Measurements from ENCODE around the gene SHOX.
"Not testable (repeated sequence)": the region's sequence is repeated elsewhere in the genome, so short reads cannot be mapped to it uniquely, and the experiment has no call there.

SHOX gene

GRCh38 chrX:630612-631496, at the start of gene SHOX:
SHOX (plus strand) TSS chrX:630791; CDS start chrX:630898, 107 bp downstream.
- FAIRE-seq = no peak
- no peak for DNase-seq (ENCODE audit: insufficient read length, low spot score)

DNA sequence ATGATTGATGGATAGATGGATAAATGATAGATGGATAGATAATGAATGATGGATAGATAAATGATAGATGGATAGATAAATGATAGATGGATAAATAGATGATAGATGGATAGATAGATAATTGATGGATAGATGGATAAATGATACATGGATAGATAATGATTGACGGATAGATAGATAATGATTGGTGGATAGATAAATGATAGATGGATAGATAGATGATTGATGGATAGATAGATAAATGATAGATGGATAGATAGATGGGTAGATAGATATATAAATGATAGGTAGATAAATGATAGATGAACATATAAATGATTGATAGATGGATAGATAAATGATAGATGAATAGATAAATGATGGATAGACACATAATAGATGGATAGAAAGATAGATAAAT, 49.5 kb upstream of the SHOX start:
- FAIRE-seq (no peak), DNase-seq (ENCODE audit: insufficient read length, low spot score) (no peak)

DNA sequence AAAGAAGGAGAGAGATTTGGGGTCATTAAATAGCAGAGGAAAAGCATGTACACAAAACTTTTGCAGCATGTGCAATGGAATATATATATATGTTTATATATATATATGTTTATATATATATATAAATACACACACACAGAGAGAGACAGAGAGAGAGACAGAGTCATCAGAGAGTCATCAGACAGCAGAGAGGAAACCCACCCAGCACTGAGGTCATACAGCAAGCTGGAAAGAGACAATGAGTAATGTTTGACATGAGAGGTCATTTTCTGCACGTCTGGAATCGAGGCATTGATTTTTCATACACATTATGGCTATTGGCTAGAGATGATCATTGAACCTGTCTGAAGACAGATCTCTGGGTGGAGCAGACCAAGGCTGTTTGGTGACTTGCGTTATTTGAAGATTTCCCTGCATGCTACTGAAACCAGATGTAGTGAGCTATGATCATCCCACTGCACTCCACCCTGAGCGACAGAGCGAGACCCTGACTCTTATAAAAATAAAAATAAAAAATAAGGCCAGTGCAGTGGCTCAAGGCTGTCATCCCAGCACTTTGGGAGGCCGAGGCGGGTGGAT, 48.8 kb upstream of the SHOX start:
- DNase-seq (ENCODE audit: insufficient read length, low spot score) (no peak), FAIRE-seq (no peak)

- FAIRE-seq (no peak), DNase-seq (ENCODE audit: insufficient read length, low spot score) (no peak)
Measured at GRCh38 chrX:584572-584971, 46.0 kb upstream of the SHOX start.

- DNase-seq (ENCODE audit: insufficient read length, low spot score) (no peak), FAIRE-seq (no peak)
Measured at GRCh38 chrX:585115-585808, 45.3 kb upstream of the SHOX start.

GRCh38 chrX:586351-586750, 44.2 kb upstream of the SHOX start:
- DNase-seq (ENCODE audit: insufficient read length, low spot score) = no peak
- FAIRE-seq = no peak

- DNase-seq (ENCODE audit: insufficient read length, low spot score); FAIRE-seq: not testable (repeated sequence)
Measured at GRCh38 chrX:589261-589660, 41.3 kb upstream of the SHOX start.

GRCh38 chrX:590693-591404, 39.7 kb upstream of the SHOX start:
- no peak for FAIRE-seq
- DNase-seq (ENCODE audit: insufficient read length, low spot score) = no peak

DNA sequence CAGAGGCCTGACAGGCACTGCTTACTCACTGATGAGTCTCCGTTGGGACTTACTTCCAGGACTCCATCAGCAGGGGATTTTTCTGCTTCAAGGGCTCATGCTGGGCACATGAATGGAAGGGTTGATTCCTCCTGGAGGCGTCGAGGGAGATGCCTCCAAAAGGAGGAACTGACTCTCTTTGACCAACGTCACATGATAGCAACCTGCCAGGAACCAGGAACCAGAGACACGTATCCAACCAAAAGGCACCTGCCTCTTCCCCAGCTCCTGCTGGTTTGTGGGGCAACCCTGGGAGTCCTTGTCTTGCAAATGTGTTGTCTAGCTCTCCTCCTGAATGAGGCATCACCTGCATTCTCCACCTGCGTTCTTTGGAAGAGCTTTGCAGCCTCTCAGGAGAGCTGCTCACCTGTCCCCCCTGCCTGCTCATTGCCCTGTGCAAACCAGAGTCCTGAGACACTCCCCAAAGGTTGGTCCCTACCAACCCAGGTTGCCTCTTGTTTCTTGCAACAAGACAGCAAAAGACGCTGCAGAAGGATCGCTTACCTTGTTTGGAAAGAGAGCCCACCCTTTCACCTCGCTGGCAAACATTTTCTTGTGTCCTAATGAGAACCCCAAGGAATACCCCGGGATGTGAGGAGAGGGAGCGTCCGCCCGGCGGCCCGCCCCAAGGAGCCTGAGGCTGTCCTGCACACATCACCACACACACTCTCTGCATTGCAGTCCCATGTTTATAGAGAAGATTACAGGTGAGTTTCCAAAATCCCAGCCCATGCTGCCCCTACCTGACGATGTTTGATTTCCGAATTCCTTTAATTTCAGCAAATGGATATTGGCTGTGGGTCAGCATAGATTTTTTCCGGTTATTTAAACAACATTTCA, 30.5 kb upstream of the SHOX start:
- FAIRE-seq = no peak
- no peak for DNase-seq (ENCODE audit: insufficient read length, low spot score)

- FAIRE-seq; DNase-seq (ENCODE audit: insufficient read length, low spot score): not testable (repeated sequence)
Measured at GRCh38 chrX:603029-603428, 27.6 kb upstream of the SHOX start.

GRCh38 chrX:604616-605015, 26.0 kb upstream of the SHOX start:
- not testable (repeated sequence) for DNase-seq (ENCODE audit: insufficient read length, low spot score); FAIRE-seq

DNA sequence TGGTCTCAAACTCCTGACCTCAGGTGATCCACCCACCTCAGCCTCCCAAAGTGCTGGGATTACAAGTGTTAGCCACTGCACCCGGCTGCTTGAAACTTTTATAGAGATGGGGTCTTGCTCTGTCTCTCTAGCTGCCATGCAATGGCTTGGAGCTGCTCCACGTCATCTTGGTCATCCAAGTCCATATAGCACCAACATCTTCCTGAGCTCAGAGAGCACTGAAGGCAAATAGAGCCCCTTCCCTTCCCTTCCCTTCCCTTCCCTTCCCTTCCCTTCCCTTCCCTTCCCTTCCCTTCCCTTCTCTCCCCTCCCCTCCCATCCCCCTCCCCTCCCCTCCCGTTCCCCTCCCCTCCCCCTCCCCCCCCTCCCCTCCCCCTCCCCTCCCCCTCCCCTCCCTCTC, 22.5 kb upstream of the SHOX start:
- not testable (repeated sequence) for FAIRE-seq; DNase-seq (ENCODE audit: insufficient read length, low spot score)

GRCh38 chrX:614136-614535, 16.5 kb upstream of the SHOX start:
- DNase-seq (ENCODE audit: insufficient read length, low spot score) (no peak), FAIRE-seq (no peak)

DNA sequence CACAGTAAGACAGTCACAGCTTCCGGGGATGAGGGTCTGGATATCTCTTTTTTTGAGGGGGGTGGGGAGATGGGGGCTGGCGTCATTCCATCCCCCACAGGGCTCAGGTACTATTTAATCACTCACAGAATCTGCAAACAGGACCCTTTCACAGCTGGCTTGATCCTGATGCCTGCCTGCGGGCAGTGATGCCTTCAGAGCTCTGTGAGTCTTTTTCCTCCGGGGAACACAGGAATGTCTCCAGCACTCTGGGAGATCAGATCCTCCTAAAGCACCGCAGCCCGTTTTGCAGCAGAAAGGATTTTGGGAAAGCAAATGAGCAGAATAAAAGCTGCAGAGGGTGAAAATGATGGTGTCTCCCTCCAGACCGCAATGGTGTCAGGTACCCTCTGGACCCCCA, 13.2 kb upstream of the SHOX start:
- FAIRE-seq = no peak
- DNase-seq (ENCODE audit: insufficient read length, low spot score) = no peak

GRCh38 chrX:617891-618290, 12.7 kb upstream of the SHOX start:
- FAIRE-seq (no peak), DNase-seq (ENCODE audit: insufficient read length, low spot score) (no peak)

- not testable (repeated sequence) for FAIRE-seq; DNase-seq (ENCODE audit: insufficient read length, low spot score)
Measured at GRCh38 chrX:618304-618703, 12.3 kb upstream of the SHOX start.

- no peak for DNase-seq (ENCODE audit: insufficient read length, low spot score)
- no peak for FAIRE-seq
Measured at GRCh38 chrX:618761-619450, 11.7 kb upstream of the SHOX start.

DNA sequence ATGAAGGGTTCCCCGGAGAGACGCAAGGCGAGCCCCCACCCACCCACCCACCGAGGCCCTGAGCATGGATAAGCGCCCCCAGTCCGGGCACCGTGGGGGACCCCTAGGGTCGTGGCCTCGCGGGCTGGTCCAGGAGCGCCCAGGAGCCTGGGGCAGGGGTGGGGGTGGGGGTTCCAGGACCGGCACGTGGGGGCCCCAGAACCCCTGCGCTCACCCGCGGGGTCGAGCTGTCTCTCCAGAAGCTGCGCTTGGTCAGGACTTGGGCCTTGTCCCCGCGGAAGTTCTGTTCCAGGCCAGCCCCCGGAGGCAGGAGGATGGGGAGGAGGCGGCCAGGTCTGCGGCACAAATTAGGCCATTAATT, 11.2 kb upstream of the SHOX start:
- DNase-seq (ENCODE audit: insufficient read length, low spot score) (no peak), FAIRE-seq (no peak)

GRCh38 chrX:619812-620531, 10.6 kb upstream of the SHOX start:
- FAIRE-seq (no peak), DNase-seq (ENCODE audit: insufficient read length, low spot score) (no peak)
